CD4-positive, CD25-positive, alpha-beta regulatory T cell (primary cell): ENCODE measurements around the gene WASF3. TPM values are rescaled to one million over a fixed set of nuclear protein-coding genes. Genes with fewer than 3 reads are reported as not detected.

ENCODE experiments used
- ATAC-seq, 2 donors: fragments of 150-1000 bp; cut with Tn5 transposase; one replicate each; pipeline ENCODE4 v1.10.0; 2021; ENCODE audit warnings: low read depth in 2 of 2, moderate number of reproducible peaks in 2 of 2, moderate library complexity in 1 of 2
- DNase-seq, 3 donors: peaks; one replicate each; pipeline versions ENCODE4 v3.0.0 to v3.0.0-alpha.2; 2012 to 2022; ENCODE audit warnings: mixed read lengths in 1 of 3
- H3K27ac ChIP-seq: one replicate; pipeline ENCODE4 v1.7.0; 2013; ENCODE audit warnings: mild to moderate bottlenecking, low read length; ENCODE audit not compliant: insufficient read depth, poor library complexity, severe bottlenecking
- H3K27me3 ChIP-seq: one replicate; pipeline ENCODE4 v1.7.0; 2013; ENCODE audit warnings: low read length; ENCODE audit not compliant: control insufficient read depth, insufficient read depth
- H3K36me3 ChIP-seq: one replicate; pipeline ENCODE4 v1.7.0; 2013; ENCODE audit warnings: mild to moderate bottlenecking, low read length, moderate library complexity; ENCODE audit not compliant: control insufficient read depth, insufficient read depth
- H3K4me1 ChIP-seq: 2 replicates; pipeline ENCODE4 v1.7.0; 2013; ENCODE audit warnings: mild to moderate bottlenecking, low read length; ENCODE audit not compliant: insufficient read depth, control insufficient read depth, poor library complexity, severe bottlenecking
- H3K4me3 ChIP-seq: one replicate; pipeline ENCODE4 v1.7.0; 2013; ENCODE audit warnings: low read depth, mild to moderate bottlenecking, low read length, moderate library complexity
- H3K9me3 ChIP-seq, 2 experiments: 1 replicate in 1 of 2; 2 replicates in 1 of 2; pipeline ENCODE4 v1.7.0; 2013; ENCODE audit warnings: low read length in 2 of 2, mild to moderate bottlenecking in 1 of 2, moderate library complexity in 1 of 2; ENCODE audit not compliant: control insufficient read depth in 2 of 2
- H3K27ac Mint-ChIP-seq, 3 donors: one replicate each; pipeline ENCODE4 v1.8.0; 2020 to 2022; ENCODE audit warnings: mild to moderate bottlenecking in 3 of 3, mixed read lengths in 3 of 3, moderate library complexity in 2 of 3
- H3K27me3 Mint-ChIP-seq: one replicate; pipeline ENCODE4 v1.8.0; 2022; ENCODE audit warnings: mild to moderate bottlenecking, mixed read lengths
- H3K36me3 Mint-ChIP-seq: one replicate; pipeline ENCODE4 v1.8.0; 2020; ENCODE audit warnings: mixed read lengths
- H3K4me1 Mint-ChIP-seq, 4 donors: one replicate each; pipeline ENCODE4 v1.8.0; 2020 to 2022; ENCODE audit warnings: mixed read lengths in 4 of 4, mild to moderate bottlenecking in 1 of 4
- H3K4me3 Mint-ChIP-seq, 4 donors: one replicate each; pipeline ENCODE4 v1.8.0; 2020 to 2022; ENCODE audit warnings: mild to moderate bottlenecking in 4 of 4, mixed read lengths in 4 of 4, moderate library complexity in 3 of 4
- H3K9me3 Mint-ChIP-seq, 7 donors: one replicate each; pipeline ENCODE4 v1.8.0; 2020 to 2022; ENCODE audit warnings: mixed read lengths in 7 of 7, mild to moderate bottlenecking in 3 of 7, moderate library complexity in 2 of 7
- polyA plus RNA-seq, 4 donors: library from polyadenylated mRNA; unstranded; fragments of 300-500 nt; fragmentation: Illumina TruSeq; gene quantifications; one replicate each; pipeline ENCODE4 v1.2.3, GENCODE V29; 2021
- total RNA-seq: library from RNA; stranded (reverse); gene quantifications from one replicate; pipeline ENCODE4 v1.2.3, GENCODE V29; 2022

Gene WASF3
- total and polyA plus RNA-seq, 5 donors from 2014 or later, result 0.49 TPM; not detected in 4

DNA sequence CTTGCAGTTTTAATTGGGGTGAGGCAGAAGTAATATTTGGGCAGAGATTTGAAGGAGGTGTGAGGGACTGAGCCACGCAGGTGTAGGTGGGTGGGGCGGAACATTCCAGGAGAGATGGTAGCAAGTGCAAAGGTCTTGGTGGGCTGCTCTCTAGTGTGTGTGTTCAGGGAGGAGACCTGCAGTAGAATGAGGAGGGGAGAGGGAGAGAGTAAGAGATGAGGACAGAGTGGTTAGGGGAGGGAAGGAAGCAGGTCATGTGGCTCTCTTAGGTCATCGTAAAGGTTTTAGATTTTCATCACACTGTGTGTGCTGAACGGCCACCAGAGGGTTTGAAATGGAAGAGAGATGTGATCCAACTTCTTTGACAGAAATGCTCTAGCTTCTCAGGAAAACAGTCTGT is 33.5 kb downstream of the WASF3 start:
- ATAC-seq (no peak), DNase-seq (no peak)
- no peak overlapping the region for H3K4me3 ChIP-seq
- Mint-ChIP-seq H3K4me3 (no peak overlapping the region), H3K36me3 (no peaks in the 10 kb centered on the region), H3K9me3 (peaks cover 0 to 2% (median 0%) of the 10 kb centered on the region in 7 donors), H3K27ac (no peak overlapping the region), H3K27me3 (peaks cover 21% of the 10 kb centered on the region), H3K4me1 (no peaks in the 10 kb centered on the region)
- H3K27ac ChIP-seq, result no peak overlapping the region
- H3K27me3 ChIP-seq, result peaks cover 4% of the 10 kb centered on the region
- no peaks in the 10 kb centered on the region for H3K4me1 ChIP-seq
- H3K9me3 ChIP-seq, result no peaks in the 10 kb centered on the region
- no peaks in the 10 kb centered on the region for H3K36me3 ChIP-seq

DNA sequence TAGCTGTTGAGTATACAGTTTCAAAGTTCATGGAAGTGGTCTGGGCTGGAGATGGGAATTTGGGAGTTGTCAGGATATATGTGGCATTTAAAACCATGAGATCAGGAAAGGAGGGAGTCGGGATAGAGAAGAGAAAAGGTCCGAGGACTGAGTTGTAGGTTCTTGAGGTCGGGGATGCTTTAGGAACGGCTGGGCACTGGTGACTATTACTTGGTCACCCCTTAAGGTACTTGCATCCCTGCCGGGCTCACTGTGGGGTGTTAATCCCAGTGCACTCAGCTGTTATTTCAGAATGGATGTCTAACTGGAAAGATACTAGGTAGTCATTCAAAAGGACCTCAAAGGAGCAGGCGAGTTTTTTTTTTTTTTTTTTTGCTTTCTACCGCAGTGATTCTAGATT is 34.2 kb downstream of the WASF3 start:
- no peak overlapping the region for H3K4me3 ChIP-seq
- no peak overlapping the region for H3K27ac ChIP-seq
- no peaks in the 10 kb centered on the region for H3K4me1 ChIP-seq
- H3K36me3 ChIP-seq, result no peaks in the 10 kb centered on the region
- H3K9me3 Mint-ChIP-seq, result peaks cover 0 to 4% (median 2%) of the 10 kb centered on the region in 7 donors
- no peak for DNase-seq
- no peak for ATAC-seq
- no peaks in the 10 kb centered on the region for H3K36me3 Mint-ChIP-seq
- peaks cover 4% of the 10 kb centered on the region for H3K27me3 ChIP-seq
- H3K9me3 ChIP-seq, result no peaks in the 10 kb centered on the region
- H3K4me1 Mint-ChIP-seq, result no peaks in the 10 kb centered on the region
- H3K4me3 Mint-ChIP-seq, result no peak overlapping the region
- H3K27me3 Mint-ChIP-seq, result peaks cover 16% of the 10 kb centered on the region
- no peak overlapping the region for H3K27ac Mint-ChIP-seq

DNA sequence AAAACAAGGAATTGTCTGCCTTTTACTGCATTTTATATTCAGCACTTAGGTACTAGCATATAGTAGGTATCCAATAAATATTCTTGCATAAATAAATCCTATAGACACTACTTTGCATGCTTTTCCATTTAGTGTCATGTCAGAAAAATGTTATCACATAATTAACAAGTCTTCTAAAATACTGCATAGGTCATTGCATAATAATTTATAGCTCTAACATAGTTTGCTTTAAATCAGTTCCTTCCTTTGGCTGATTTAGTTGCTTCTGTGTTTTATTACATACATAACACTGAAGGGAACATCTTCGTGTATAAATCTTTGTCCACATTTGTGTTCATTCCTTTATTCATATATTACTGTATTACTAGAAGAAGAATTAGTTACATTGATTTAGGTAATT is 36.2 kb downstream of the WASF3 start:
- Histone ChIP-seq H3K4me1 (no peaks in the 10 kb centered on the region), H3K27ac (no peak overlapping the region), H3K27me3 (peaks cover 4% of the 10 kb centered on the region), H3K4me3 (no peak overlapping the region), H3K9me3 (no peaks in the 10 kb centered on the region), H3K36me3 (no peaks in the 10 kb centered on the region)
- Mint-ChIP-seq H3K4me1 (no peaks in the 10 kb centered on the region), H3K4me3 (no peak overlapping the region), H3K27me3 (peaks cover 10% of the 10 kb centered on the region), H3K9me3 (peaks cover 0 to 13% (median 2%) of the 10 kb centered on the region in 7 donors), H3K36me3 (no peaks in the 10 kb centered on the region), H3K27ac (no peak overlapping the region)
- DNase-seq, result no peak
- no peak for ATAC-seq

DNA sequence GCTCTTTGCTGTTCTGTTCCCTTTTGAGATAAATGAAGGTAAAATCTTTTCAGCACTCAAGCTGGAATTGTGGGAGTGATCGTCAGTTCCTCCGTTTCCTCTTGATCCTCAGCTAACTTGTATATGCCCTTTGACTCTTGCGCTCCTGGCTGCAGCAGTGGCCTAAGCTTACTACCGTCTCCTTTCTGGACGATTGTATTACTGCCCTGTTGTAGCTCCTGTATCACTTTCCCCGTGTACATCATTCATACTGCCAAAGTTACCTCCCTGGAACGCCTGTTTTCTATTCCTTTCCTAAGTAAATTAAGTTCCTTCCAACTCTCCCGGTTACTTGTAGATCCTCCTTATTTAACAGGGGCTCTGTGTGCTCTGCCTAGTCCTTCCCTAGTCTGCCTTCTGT is 36.9 kb downstream of the WASF3 start:
- Histone ChIP-seq H3K27ac (no peak overlapping the region), H3K36me3 (no peaks in the 10 kb centered on the region), H3K4me1 (no peaks in the 10 kb centered on the region), H3K4me3 (no peak overlapping the region), H3K27me3 (peaks cover 2% of the 10 kb centered on the region), H3K9me3 (no peaks in the 10 kb centered on the region)
- peaks cover 0 to 13% (median 2%) of the 10 kb centered on the region in 7 donors for H3K9me3 Mint-ChIP-seq
- DNase-seq (no peak), ATAC-seq (no peak)
- no peak overlapping the region for H3K27ac Mint-ChIP-seq
- no peaks in the 10 kb centered on the region for H3K36me3 Mint-ChIP-seq
- no peak overlapping the region for H3K4me3 Mint-ChIP-seq
- no peaks in the 10 kb centered on the region for H3K4me1 Mint-ChIP-seq
- H3K27me3 Mint-ChIP-seq, result peaks cover 10% of the 10 kb centered on the region

DNA sequence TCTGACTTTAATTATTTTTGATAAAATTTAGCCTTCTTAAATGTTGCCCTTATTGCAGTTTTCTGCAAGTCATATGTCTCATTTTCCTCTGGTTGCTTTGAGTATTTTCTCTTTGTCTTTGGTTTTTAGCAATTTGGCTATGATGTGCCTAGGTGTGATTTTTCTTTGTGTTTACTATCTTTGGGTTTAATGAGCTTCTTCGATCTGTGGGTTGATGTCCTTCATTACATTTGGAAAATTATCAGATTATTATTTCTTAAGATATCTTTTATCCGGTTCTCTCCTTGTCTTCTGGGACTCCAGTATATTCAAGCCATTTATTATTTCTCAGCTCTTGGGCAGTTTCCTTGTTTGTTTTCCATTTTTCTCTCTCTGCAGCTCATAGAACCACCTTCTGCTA is 39.0 kb downstream of the WASF3 start:
- Mint-ChIP-seq H3K27me3 (peaks cover 16% of the 10 kb centered on the region), H3K36me3 (no peaks in the 10 kb centered on the region), H3K4me3 (no peak overlapping the region), H3K4me1 (no peaks in the 10 kb centered on the region), H3K9me3 (peaks cover 0 to 13% (median 3%) of the 10 kb centered on the region in 7 donors), H3K27ac (no peak overlapping the region)
- Histone ChIP-seq H3K36me3 (no peaks in the 10 kb centered on the region), H3K4me3 (no peak overlapping the region), H3K4me1 (no peaks in the 10 kb centered on the region), H3K27ac (no peak overlapping the region), H3K9me3 (no peaks in the 10 kb centered on the region), H3K27me3 (no peaks in the 10 kb centered on the region)
- DNase-seq (no peak), ATAC-seq (no peak)

DNA sequence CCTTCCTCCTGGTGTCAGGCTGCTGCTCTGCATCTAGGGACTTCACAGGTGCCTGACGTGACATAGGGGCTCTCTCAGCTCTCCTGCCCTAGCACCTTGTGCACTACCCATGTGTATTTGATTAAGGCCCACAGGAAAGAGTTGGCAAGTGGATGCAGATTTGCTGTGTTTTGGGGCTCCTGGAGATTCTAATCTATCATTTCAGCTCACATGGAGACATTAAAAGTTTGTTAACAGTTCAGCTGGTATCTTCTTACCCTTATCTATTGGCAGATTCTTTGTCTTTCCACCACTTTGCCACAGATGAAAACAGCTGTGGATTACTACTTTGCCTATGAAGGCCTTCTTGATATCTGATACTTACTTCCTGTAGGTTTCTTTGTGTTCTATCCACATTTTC is 41.9 kb downstream of the WASF3 start:
- H3K27ac ChIP-seq, result no peak overlapping the region

DNA sequence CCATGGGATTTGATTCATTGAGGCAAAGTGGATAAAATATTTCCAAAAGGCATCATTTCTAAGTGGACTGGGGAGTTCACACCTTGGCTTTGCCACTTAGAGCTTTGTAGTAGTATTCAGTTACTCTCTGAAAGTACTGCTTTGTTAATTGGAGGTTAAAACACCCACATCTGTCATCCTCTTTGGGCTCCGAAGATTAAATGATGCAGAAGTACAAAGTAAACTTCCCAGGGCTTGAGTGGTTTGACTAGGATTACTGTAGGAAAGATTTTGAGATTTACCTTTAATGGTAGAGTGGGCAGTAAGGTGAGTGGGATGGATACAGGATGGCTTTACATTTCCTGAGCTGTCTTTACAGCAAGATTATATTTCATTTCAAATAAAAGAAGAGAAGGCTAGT is 42.4 kb downstream of the WASF3 start:
- Histone ChIP-seq H3K4me3 (no peak overlapping the region), H3K4me1 (no peaks in the 10 kb centered on the region), H3K27me3 (no peaks in the 10 kb centered on the region), H3K36me3 (no peaks in the 10 kb centered on the region), H3K9me3 (no peaks in the 10 kb centered on the region), H3K27ac (no peak overlapping the region)
- no peak overlapping the region for H3K4me3 Mint-ChIP-seq
- no peaks in the 10 kb centered on the region for H3K4me1 Mint-ChIP-seq
- peaks cover 9% of the 10 kb centered on the region for H3K27me3 Mint-ChIP-seq
- DNase-seq (no peak), ATAC-seq (no peak)
- no peaks in the 10 kb centered on the region for H3K36me3 Mint-ChIP-seq
- H3K9me3 Mint-ChIP-seq, result peaks cover 0 to 13% (median 2%) of the 10 kb centered on the region in 7 donors
- H3K27ac Mint-ChIP-seq, result no peak overlapping the region

More for the DNA sequence above, 41.9 kb downstream of the WASF3 start:
- DNase-seq, result no peak
- H3K4me1 ChIP-seq, result no peaks in the 10 kb centered on the region
- H3K9me3 Mint-ChIP-seq, result peaks cover 0 to 13% (median 2%) of the 10 kb centered on the region in 7 donors
- no peaks in the 10 kb centered on the region for H3K27me3 ChIP-seq
- no peaks in the 10 kb centered on the region for H3K4me1 Mint-ChIP-seq
- H3K4me3 Mint-ChIP-seq, result no peak overlapping the region
- H3K36me3 Mint-ChIP-seq, result no peaks in the 10 kb centered on the region
- H3K36me3 ChIP-seq, result no peaks in the 10 kb centered on the region
- ATAC-seq, result no peak
- H3K27ac Mint-ChIP-seq, result no peak overlapping the region
- H3K9me3 ChIP-seq, result no peaks in the 10 kb centered on the region
- peaks cover 9% of the 10 kb centered on the region for H3K27me3 Mint-ChIP-seq
- H3K4me3 ChIP-seq, result no peak overlapping the region

DNA sequence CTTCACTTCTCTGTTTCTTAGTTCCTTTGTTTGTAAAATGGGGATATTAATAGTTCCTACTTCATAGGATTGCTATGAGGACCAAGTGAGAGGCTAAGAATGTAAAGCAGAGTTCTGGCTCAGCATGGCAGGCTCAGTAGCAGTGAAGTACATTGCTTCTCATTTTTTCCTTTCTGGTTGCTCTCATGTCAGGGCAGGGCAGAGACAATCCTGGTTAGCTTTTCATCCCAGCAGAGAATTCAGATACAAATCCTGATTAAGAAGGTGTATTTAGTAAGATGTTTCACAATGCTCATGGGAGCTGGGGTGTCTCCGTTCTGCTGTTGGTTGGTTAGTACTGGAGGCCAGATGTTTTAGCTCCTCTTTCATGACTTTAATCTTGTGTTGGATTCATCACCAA is 42.9 kb downstream of the WASF3 start:
- H3K27ac ChIP-seq, result no peak overlapping the region
- peaks cover 9% of the 10 kb centered on the region for H3K27me3 Mint-ChIP-seq
- DNase-seq (no peak), ATAC-seq (no peak)
- no peaks in the 10 kb centered on the region for H3K4me1 ChIP-seq
- no peaks in the 10 kb centered on the region for H3K36me3 ChIP-seq
- no peaks in the 10 kb centered on the region for H3K4me1 Mint-ChIP-seq
- H3K27me3 ChIP-seq, result no peaks in the 10 kb centered on the region
- H3K4me3 Mint-ChIP-seq, result no peak overlapping the region
- no peaks in the 10 kb centered on the region for H3K9me3 ChIP-seq
- no peak overlapping the region for H3K4me3 ChIP-seq
- no peak overlapping the region for H3K27ac Mint-ChIP-seq
- H3K36me3 Mint-ChIP-seq, result no peaks in the 10 kb centered on the region
- H3K9me3 Mint-ChIP-seq, result peaks cover 0 to 13% (median 2%) of the 10 kb centered on the region in 7 donors
